GM12878 (cell line): ENCODE data around the gene HMCN2. TPM values are rescaled to one million over a fixed set of nuclear protein-coding genes. Genes with fewer than 3 reads are reported as not detected.

Experiments used
- ATAC-seq: fragments of 200-7000 bp; cut with Tn5 transposase; 3 replicates; pipeline ENCODE4 v1.9.1; 2020; ENCODE audit warnings: mild to moderate bottlenecking, moderate library complexity
- BruUV-seq: library from RNA; stranded (reverse); fragments of 400-500 nt; replicated peaks from 2 replicates; lab custom pipeline; 2021; lab: Mats Ljungman, UMichigan
- CTCF ChIA-PET: fragments of 300-600 bp; sonication (Branson Sonifier 250); formaldehyde crosslinking; extraction: SDS; loops from one replicate; lab custom pipeline; 2021; ENCODE audit warnings: inconsistent platforms; lab: Yijun Ruan, JAX
- POLR2A ChIA-PET: fragments of 350-600 bp; formaldehyde crosslinking; extraction: SDS; loops from one replicate; lab custom pipeline; 2021; ENCODE audit warnings: inconsistent platforms; lab: Charles Lee
- RAD21 ChIA-PET: fragments of 300-600 bp; sonication (Branson Sonifier 250); formaldehyde crosslinking; loops from one replicate; lab custom pipeline; 2023; ENCODE audit warnings: antibody characterized with exemption; ENCODE audit not compliant: unreplicated experiment; lab: Charles Lee
- SMC1A ChIA-PET: fragments of 300-600 bp; sonication (Branson Sonifier 250); formaldehyde crosslinking; loops from one replicate; lab custom pipeline; 2023; ENCODE audit not compliant: unreplicated experiment, uncharacterized antibody; lab: Charles Lee
- DNase-seq: peaks from one replicate; pipeline ENCODE4 v3.0.0-alpha.2; 2011; ENCODE audit warnings: low read depth, low spot score
- FAIRE-seq: peaks from 3 replicates; lab custom pipeline; 2011; peaks lifted over from hg19 to GRCh38; lab: Jason Lieb, UNC
- H2AFZ ChIP-seq: 2 replicates; pipeline ENCODE4 v1.6.0; 2011; ENCODE audit warnings: low read depth, low read length, control low read depth; ENCODE audit not compliant: control insufficient read depth
- H3K27ac ChIP-seq: 2 replicates; pipeline ENCODE4 v1.5.1; 2011; ENCODE audit warnings: control low read depth; ENCODE audit not compliant: control insufficient read depth, insufficient read depth
- H3K27me3 ChIP-seq, 2 experiments: replicated peaks in 1 of 2; 2 replicates each; pipeline versions ENCODE4 v1.6.0 to v1.6.1; 2011; ENCODE audit warnings: low read length in 1 of 2; ENCODE audit not compliant: control insufficient read depth in 2 of 2, insufficient read depth in 2 of 2
- H3K36me3 ChIP-seq, 2 experiments: 2 replicates each; pipeline ENCODE4 v1.5.1; 2011; ENCODE audit warnings: low read length in 1 of 2; ENCODE audit not compliant: control insufficient read depth in 2 of 2, insufficient read depth in 2 of 2
- H3K4me1 ChIP-seq: 2 replicates; pipeline ENCODE4 v1.6.1; 2011; ENCODE audit warnings: mild to moderate bottlenecking, low read length, moderate library complexity, mixed read lengths; ENCODE audit not compliant: control insufficient read depth, insufficient read depth
- H3K4me2 ChIP-seq: 2 replicates; pipeline ENCODE4 v1.6.0; 2011; ENCODE audit warnings: control low read depth; ENCODE audit not compliant: control insufficient read depth, insufficient read depth
- H3K4me3 ChIP-seq: fragments of 200-600 bp; sonication (generic); 2 replicates; pipeline ENCODE4 v1.5.1; 2016
- H3K79me2 ChIP-seq: 2 replicates; pipeline ENCODE4 v1.6.0; 2011; ENCODE audit warnings: low read length; ENCODE audit not compliant: control insufficient read depth, insufficient read depth
- H3K9ac ChIP-seq: 2 replicates; pipeline ENCODE4 v1.8.0; 2011; ENCODE audit warnings: low read length, control low read depth, mixed read lengths; ENCODE audit not compliant: control insufficient read depth, insufficient read depth
- H3K9me3 ChIP-seq: replicated peaks from 3 replicates; pipeline ENCODE4 v1.5.1; 2011; ENCODE audit warnings: mild to moderate bottlenecking, low read length; ENCODE audit not compliant: control insufficient read depth, insufficient read depth
- H4K20me1 ChIP-seq: 2 replicates; pipeline ENCODE4 v1.6.0; 2011; ENCODE audit not compliant: control insufficient read depth, insufficient read depth
- BMI1 ChIP-seq: fragments of 450-650 bp; IDR thresholded peaks from 2 replicates; pipeline ENCODE4 v1.6.1; 2016; ENCODE audit warnings: mild to moderate bottlenecking, moderate library complexity, borderline replicate concordance
- CHD4 ChIP-seq: fragments of 200-600 bp; sonication (generic); IDR thresholded peaks from 2 replicates; pipeline ENCODE4 v1.6.1; 2016; ENCODE audit warnings: mild to moderate bottlenecking
- GATAD2B ChIP-seq: fragments of 450-650 bp; conservative IDR thresholded peaks from 2 replicates; pipeline ENCODE4 v1.6.1; 2017; ENCODE audit warnings: low read depth, mild to moderate bottlenecking, moderate library complexity
- MTA2 ChIP-seq: fragments of 450-650 bp; IDR thresholded peaks from 2 replicates; pipeline ENCODE4 v1.6.1; 2016; ENCODE audit warnings: low read depth, mild to moderate bottlenecking, moderate library complexity
- MYB ChIP-seq: fragments of 150-350 bp; IDR thresholded peaks from 2 replicates; pipeline ENCODE4 v1.6.1; 2014; ENCODE audit warnings: mild to moderate bottlenecking, low read depth, low read length, borderline replicate concordance
- NBN ChIP-seq: fragments of 450-650 bp; IDR thresholded peaks from 2 replicates; pipeline ENCODE4 v1.6.1; 2016
- NFIC ChIP-seq: IDR thresholded peaks from 2 replicates; pipeline ENCODE4 v1.6.1; 2012; ENCODE audit warnings: low read depth, mild to moderate bottlenecking, inconsistent platforms, low read length, moderate library complexity
- RB1 ChIP-seq: fragments of 450-650 bp; formaldehyde crosslinking; IDR thresholded peaks from 2 replicates; pipeline ENCODE4 v1.6.1; 2017; ENCODE audit warnings: mild to moderate bottlenecking, borderline replicate concordance
- SRF ChIP-seq, 2 experiments: IDR thresholded peaks; 2 replicates each; pipeline ENCODE4 v1.6.1; 2011; ENCODE audit warnings: low read depth in 2 of 2, low read length in 2 of 2, mild to moderate bottlenecking in 1 of 2, moderate library complexity in 1 of 2
- YBX1 ChIP-seq: fragments of 450-650 bp; IDR thresholded peaks from 2 replicates; pipeline ENCODE4 v1.6.1; 2016; ENCODE audit warnings: antibody characterized with exemption
- WGBS: methylation state at CpG from one replicate; pipeline ENCODE4 v1.1.6; 2016; ENCODE audit warnings: low lambda C conversion rate; ENCODE audit not compliant: insufficient replicate concordance, insufficient coverage; ENCODE audit errors: missing lambda C conversion rate; 5-methylcytosine and 5-hydroxymethylcytosine counted together
- in situ Hi-C: fragments of 300-500 bp; cut with MboI; formaldehyde crosslinking; loops from 9 replicates; pipeline ENCODE4 v1.14.3; 2018; ENCODE audit warnings: mixed read lengths
- intact Hi-C: fragments of 100-400 bp; cut with micrococcal nuclease; formaldehyde crosslinking; loops from one replicate; pipeline ENCODE4 v1.14.2; 2022; ENCODE audit not compliant: unreplicated experiment
- polyA plus RNA-seq, 11 experiments: library from polyadenylated mRNA; depleted of rRNA in 4 of 11; unstranded in 6 of 11; stranded (reverse) in 5 of 11; fragments of >200 nt; fragmentation: Nextera tagmentation in 4 of 11; fragmentation: Illumina TruSeq in 1 of 11; extraction: Ambion mirVana in 4 of 11; extraction: Trizol in 1 of 11; gene quantifications; 1 replicate in 1 of 11; 2 replicates in 10 of 11; pipeline versions ENCODE4 v1.2.1 to v1.2.3, GENCODE V29; 2011 to 2016; ENCODE audit warnings: inconsistent platforms in 2 of 11, missing spikeins in 2 of 11, low read depth in 1 of 11
- total RNA-seq, 4 experiments: library from RNA; depleted of rRNA in 3 of 4; stranded (reverse); fragments of >200 nt in 3 of 4; fragmentation: Illumina TruSeq in 1 of 4; extraction: Trizol in 1 of 4; gene quantifications; 2 replicates each; pipeline versions ENCODE4 v1.2.1 to v1.2.3, GENCODE V29; 2013 to 2021
- TF ChIP-seq, protein P1 (sequence below): IDR thresholded peaks from 2 replicates; pipeline ENCODE4 v1.6.1; 2011; ENCODE audit warnings: borderline replicate concordance, low read depth, mild to moderate bottlenecking, moderate library complexity, mixed read lengths, low read length; ENCODE audit not compliant: insufficient read depth; ENCODE audit errors: extremely low read length
- TF ChIP-seq, protein P2 (sequence below): fragments of 450-650 bp; IDR thresholded peaks from 2 replicates; pipeline ENCODE4 v1.6.1; 2016; ENCODE audit warnings: mild to moderate bottlenecking
- TF ChIP-seq, protein P3 (sequence below): fragments of 150-350 bp; IDR thresholded peaks from 2 replicates; pipeline ENCODE4 v1.6.1; 2014; ENCODE audit warnings: mild to moderate bottlenecking, low read depth, low read length

The HMCN2 gene
- total and polyA plus RNA-seq, 10 of the 15 experiments (the other 5 are each of a cell fraction or from before 2014, with no cell fraction given) = 0.04 TPM; not detected in 9

DNA sequence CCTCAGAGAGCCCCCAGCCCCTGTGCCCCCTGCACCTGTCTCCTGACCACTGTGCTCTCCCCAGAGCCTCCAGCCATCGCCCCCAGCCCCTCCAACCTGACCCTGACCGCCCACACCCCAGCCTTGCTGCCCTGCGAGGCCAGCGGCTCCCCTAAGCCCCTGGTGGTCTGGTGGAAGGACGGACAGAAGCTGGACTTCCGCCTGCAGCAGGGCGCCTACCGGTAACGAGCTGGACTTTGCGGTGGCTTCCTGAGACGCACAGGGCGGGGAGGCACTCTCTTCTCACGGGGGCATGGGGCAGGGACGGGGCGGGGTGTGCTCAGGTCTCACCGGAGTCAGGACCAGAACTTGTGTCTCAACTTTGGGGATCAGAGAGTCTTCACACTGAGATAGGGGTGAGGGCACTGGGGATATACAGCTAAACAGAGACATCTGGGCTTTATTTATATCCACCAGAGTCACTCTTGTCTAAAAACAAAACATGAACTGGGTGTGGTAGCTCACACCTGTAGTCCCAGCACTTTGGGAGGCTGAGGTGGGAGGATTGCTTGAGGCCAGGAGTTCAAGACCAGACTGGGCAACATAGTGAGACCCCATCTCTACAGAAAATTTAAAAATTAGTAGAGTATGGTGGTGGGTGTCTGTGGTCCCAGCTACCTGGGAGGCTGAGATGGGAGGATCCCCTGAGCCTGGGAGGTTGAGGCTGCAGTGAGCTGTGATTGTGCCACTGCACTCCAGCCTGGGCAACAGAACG, 133.1 kb downstream of the HMCN2 start (continued):
- TF ChIP-seq, protein P1, sequence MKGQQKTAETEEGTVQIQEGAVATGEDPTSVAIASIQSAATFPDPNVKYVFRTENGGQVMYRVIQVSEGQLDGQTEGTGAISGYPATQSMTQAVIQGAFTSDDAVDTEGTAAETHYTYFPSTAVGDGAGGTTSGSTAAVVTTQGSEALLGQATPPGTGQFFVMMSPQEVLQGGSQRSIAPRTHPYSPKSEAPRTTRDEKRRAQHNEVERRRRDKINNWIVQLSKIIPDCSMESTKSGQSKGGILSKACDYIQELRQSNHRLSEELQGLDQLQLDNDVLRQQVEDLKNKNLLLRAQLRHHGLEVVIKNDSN = no peak
- TF ChIP-seq RB1 = no peak
- TF ChIP-seq, protein P2, sequence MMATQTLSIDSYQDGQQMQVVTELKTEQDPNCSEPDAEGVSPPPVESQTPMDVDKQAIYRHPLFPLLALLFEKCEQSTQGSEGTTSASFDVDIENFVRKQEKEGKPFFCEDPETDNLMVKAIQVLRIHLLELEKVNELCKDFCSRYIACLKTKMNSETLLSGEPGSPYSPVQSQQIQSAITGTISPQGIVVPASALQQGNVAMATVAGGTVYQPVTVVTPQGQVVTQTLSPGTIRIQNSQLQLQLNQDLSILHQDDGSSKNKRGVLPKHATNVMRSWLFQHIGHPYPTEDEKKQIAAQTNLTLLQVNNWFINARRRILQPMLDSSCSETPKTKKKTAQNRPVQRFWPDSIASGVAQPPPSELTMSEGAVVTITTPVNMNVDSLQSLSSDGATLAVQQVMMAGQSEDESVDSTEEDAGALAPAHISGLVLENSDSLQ = no peak
- no peak for TF ChIP-seq NBN
- no peak for TF ChIP-seq SRF (IDR thresholded peaks at IDR 0.05; ENCODE audit: low read depth in 2 of 2, low read length in 2 of 2)
- no peak for TF ChIP-seq YBX1
- TF ChIP-seq, protein P3, sequence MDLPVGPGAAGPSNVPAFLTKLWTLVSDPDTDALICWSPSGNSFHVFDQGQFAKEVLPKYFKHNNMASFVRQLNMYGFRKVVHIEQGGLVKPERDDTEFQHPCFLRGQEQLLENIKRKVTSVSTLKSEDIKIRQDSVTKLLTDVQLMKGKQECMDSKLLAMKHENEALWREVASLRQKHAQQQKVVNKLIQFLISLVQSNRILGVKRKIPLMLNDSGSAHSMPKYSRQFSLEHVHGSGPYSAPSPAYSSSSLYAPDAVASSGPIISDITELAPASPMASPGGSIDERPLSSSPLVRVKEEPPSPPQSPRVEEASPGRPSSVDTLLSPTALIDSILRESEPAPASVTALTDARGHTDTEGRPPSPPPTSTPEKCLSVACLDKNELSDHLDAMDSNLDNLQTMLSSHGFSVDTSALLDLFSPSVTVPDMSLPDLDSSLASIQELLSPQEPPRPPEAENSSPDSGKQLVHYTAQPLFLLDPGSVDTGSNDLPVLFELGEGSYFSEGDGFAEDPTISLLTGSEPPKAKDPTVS = no peak
- TF ChIP-seq NFIC = no peak

DNA sequence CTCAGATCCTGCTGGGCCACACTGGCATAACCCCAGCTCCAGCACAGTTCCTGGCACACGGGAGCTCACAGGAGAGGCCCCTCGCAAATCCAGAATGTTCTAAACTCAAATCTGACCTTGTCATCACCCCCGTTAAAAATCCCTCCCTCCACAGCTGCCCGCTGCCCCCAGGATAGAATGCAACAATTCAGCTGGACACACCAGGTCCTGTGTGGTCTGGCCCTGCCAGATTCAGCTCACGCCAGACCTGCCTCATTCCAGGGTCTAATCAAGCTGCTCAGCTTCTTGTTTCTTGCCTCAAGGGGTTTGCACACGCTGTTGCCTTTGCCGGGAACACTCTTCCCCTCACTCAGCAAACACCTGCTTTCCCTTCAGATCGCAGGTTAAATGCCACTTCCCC, 134.2 kb downstream of the HMCN2 start:
- Histone ChIP-seq H2AFZ (no peak overlapping the region), H3K4me2 (no peak overlapping the region), H3K79me2 (no peaks in the 10 kb centered on the region), H3K9me3 (no peaks in the 10 kb centered on the region; the same call in 2 of the 3 replicates), H3K9ac (no peak overlapping the region), H4K20me1 (no peaks in the 10 kb centered on the region), H3K4me1 (no peaks in the 10 kb centered on the region), H3K4me3 (no peak overlapping the region), H3K27me3 (peaks cover 0 to 4% of the 10 kb centered on the region in 2 experiments; a peak in 3 of 4 replicates), H3K36me3 (no peaks in the 10 kb centered on the region), H3K27ac (no peak overlapping the region)
- ChIA-PET CTCF (interaction anchor here (0.5 to 1.5 kb wide), 2 partner anchors 118 to 157 kb away, joined by 3 read pairs; no protein-coding TSS in a partner anchor), SMC1A (no interaction called here), POLR2A (no interaction called here), RAD21 (no interaction called here)
- WGBS = 7% methylated on average over 8 of the region's 8 CpGs
- ATAC-seq = no peak
- no peak for DNase-seq
- no peak for FAIRE-seq
- in situ Hi-C loops = no loop called here
- intact Hi-C loops = no loop called here
- no TSS peak for BruUV-seq
- no peak for TF ChIP-seq MYB
- no peak for TF ChIP-seq CHD4
- TF ChIP-seq, protein P2 = no peak
- TF ChIP-seq BMI1 = no peak
- TF ChIP-seq GATAD2B = no peak
- no peak for TF ChIP-seq MTA2
